GM19240 (cell line): ENCODE measurements around the gene FLNC.

Source experiments
- DNase-seq: peaks from one replicate; pipeline ENCODE4 v3.0.0; 2011; ENCODE audit warnings: low spot score; ENCODE audit not compliant: insufficient read length

FLNC gene

GRCh38 chr7:128831178-128831993 lies 1.2 kb downstream of the FLNC start:
- DNase-seq: no peak

GRCh38 chr7:128831994-128832879 lies 2.0 kb downstream of the FLNC start:
- DNase-seq: no peak

- DNase-seq: no peak
Measured at GRCh38 chr7:128832880-128833147, 2.6 kb downstream of the FLNC start.

- DNase-seq: no peak
Measured at GRCh38 chr7:128833148-128833945, 3.1 kb downstream of the FLNC start.

- no peak for DNase-seq
Measured at GRCh38 chr7:128833946-128834325, 3.7 kb downstream of the FLNC start.

GRCh38 chr7:128835231-128835751 lies 5.1 kb downstream of the FLNC start:
- no peak for DNase-seq

- no peak for DNase-seq
Measured at GRCh38 chr7:128835790-128836641, 5.8 kb downstream of the FLNC start.

GRCh38 chr7:128836729-128837348 lies 6.6 kb downstream of the FLNC start:
- no peak for DNase-seq

GRCh38 chr7:128837521-128837921 lies 7.3 kb downstream of the FLNC start:
- no peak for DNase-seq

- no peak for DNase-seq
Measured at GRCh38 chr7:128838109-128838779, 8.0 kb downstream of the FLNC start.

GRCh38 chr7:128838981-128839731 lies 8.9 kb downstream of the FLNC start:
- DNase-seq: no peak

- DNase-seq: no peak
Measured at GRCh38 chr7:128839751-128840177, 9.6 kb downstream of the FLNC start.

- DNase-seq: no peak
Measured at GRCh38 chr7:128840326-128841170, 10.3 kb downstream of the FLNC start.

GRCh38 chr7:128841171-128841690 lies 11.0 kb downstream of the FLNC start:
- DNase-seq: no peak

- peak; percentile 81 for DNase-seq
Measured at GRCh38 chr7:128841921-128842673, 11.9 kb downstream of the FLNC start.

- DNase-seq: no peak
Measured at GRCh38 chr7:128842674-128843641, 12.8 kb downstream of the FLNC start.
